ENCODE results near the gene SLC9C1.

Gene SLC9C1

GRCh38 chr3:112119962-112120836 is 173.8 kb downstream of the SLC9C1 start:
- peak overlapping the region; percentile 10 for H3K4me3 ChIP-seq (ENCODE audit: low read length)
- DNase-seq (ENCODE audit: low read depth, low spot score): peak; percentile 83

GRCh38 chr3:112117841-112118571 is 176.0 kb downstream of the SLC9C1 start:
- H3K4me3 ChIP-seq (ENCODE audit: low read length): no peak overlapping the region
- peak; percentile 45 for DNase-seq (ENCODE audit: low read depth, low spot score)

GRCh38 chr3:112117415-112117814 is 176.6 kb downstream of the SLC9C1 start:
- DNase-seq (ENCODE audit: low read depth, low spot score): no peak
- H3K4me3 ChIP-seq (ENCODE audit: low read length): no peak overlapping the region

- no peak for DNase-seq (ENCODE audit: low read depth, low spot score)
- H3K4me3 ChIP-seq (ENCODE audit: low read length): no peak overlapping the region
These were observed 177.2 kb downstream of the SLC9C1 start for GRCh38 chr3:112116748-112117186.

GRCh38 chr3:112115806-112116383 is 178.1 kb downstream of the SLC9C1 start:
- no peak for DNase-seq (ENCODE audit: low read depth, low spot score)
- no peak overlapping the region for H3K4me3 ChIP-seq (ENCODE audit: low read length)

- no peak for DNase-seq (ENCODE audit: low read depth, low spot score)
- no peak overlapping the region for H3K4me3 ChIP-seq (ENCODE audit: low read length)
These were observed 178.8 kb downstream of the SLC9C1 start for GRCh38 chr3:112115161-112115739.

- no peak for DNase-seq (ENCODE audit: low read depth, low spot score)
- H3K4me3 ChIP-seq (ENCODE audit: low read length): no peak overlapping the region
These were observed 179.3 kb downstream of the SLC9C1 start for GRCh38 chr3:112114576-112115160.

GRCh38 chr3:112111785-112112402 is 182.1 kb downstream of the SLC9C1 start:
- DNase-seq (ENCODE audit: low read depth, low spot score): peak; percentile 84
- H3K4me3 ChIP-seq (ENCODE audit: low read length): no peak overlapping the region

GRCh38 chr3:112109322-112109721 is 184.7 kb downstream of the SLC9C1 start:
- H3K4me3 ChIP-seq (ENCODE audit: low read length): no peak overlapping the region
- DNase-seq (ENCODE audit: low read depth, low spot score): no peak

GRCh38 chr3:112104774-112105173 is 189.2 kb downstream of the SLC9C1 start:
- DNase-seq (ENCODE audit: low read depth, low spot score): no peak
- H3K4me3 ChIP-seq (ENCODE audit: low read length): no peak overlapping the region

- no peak overlapping the region for H3K4me3 ChIP-seq (ENCODE audit: low read length)
- DNase-seq (ENCODE audit: low read depth, low spot score): no peak
These were observed 192.1 kb downstream of the SLC9C1 start for GRCh38 chr3:112101916-112102315.

- no peak overlapping the region for H3K4me3 ChIP-seq (ENCODE audit: low read length)
- DNase-seq (ENCODE audit: low read depth, low spot score): no peak
These were observed 196.6 kb downstream of the SLC9C1 start for GRCh38 chr3:112097378-112097777.

GRCh38 chr3:112096176-112096575 is 197.8 kb downstream of the SLC9C1 start:
- H3K4me3 ChIP-seq (ENCODE audit: low read length): no peak overlapping the region
- DNase-seq (ENCODE audit: low read depth, low spot score): no peak

- no peak for DNase-seq (ENCODE audit: low read depth, low spot score)
- no peak overlapping the region for H3K4me3 ChIP-seq (ENCODE audit: low read length)
These were observed 198.3 kb downstream of the SLC9C1 start for GRCh38 chr3:112095731-112096130.

GRCh38 chr3:112093180-112093522 is 200.9 kb downstream of the SLC9C1 start:
- DNase-seq (ENCODE audit: low read depth, low spot score): no peak
- H3K4me3 ChIP-seq (ENCODE audit: low read length): no peak overlapping the region

- no peak for DNase-seq (ENCODE audit: low read depth, low spot score)
- H3K4me3 ChIP-seq (ENCODE audit: low read length): no peak overlapping the region
These were observed 201.4 kb downstream of the SLC9C1 start for GRCh38 chr3:112092496-112093179.

GRCh38 chr3:112090887-112091586 is 203.0 kb downstream of the SLC9C1 start:
- DNase-seq (ENCODE audit: low read depth, low spot score): no peak
- no peak overlapping the region for H3K4me3 ChIP-seq (ENCODE audit: low read length)
